MCF 10A (cell line): ENCODE results near the gene SLC13A3. TPM values are rescaled to one million over a fixed set of nuclear protein-coding genes. Genes with fewer than 3 reads are reported as not detected.

ENCODE experiments used
- BruUV-seq: library from RNA; stranded (reverse); fragments of 400-500 nt; replicated peaks from 2 replicates; lab custom pipeline; 2021; lab: Mats Ljungman, UMichigan
- CTCF ChIA-PET: fragments of 300-600 bp; sonication (Branson Sonifier 250); formaldehyde crosslinking; extraction: SDS; loops from one replicate; lab custom pipeline; 2021; ENCODE audit warnings: antibody characterized with exemption, inconsistent platforms; lab: Yijun Ruan, JAX
- POLR2A ChIA-PET: fragments of 300-600, 350-650 bp; sonication (Branson Sonifier 250); formaldehyde crosslinking; extraction: SDS; loops from one replicate; lab custom pipeline; 2020; ENCODE audit warnings: antibody characterized with exemption, inconsistent platforms; lab: Yijun Ruan, JAX
- DNase-seq: peaks from one replicate; pipeline ENCODE4 v3.0.0-alpha.2; 2018; ENCODE audit not compliant: unreplicated experiment
- H3K27ac Mint-ChIP-seq: one replicate; pipeline ENCODE4 v1.8.0; 2022; ENCODE audit warnings: mild to moderate bottlenecking, low read depth, mixed read lengths; ENCODE audit not compliant: unreplicated experiment
- H3K27me3 Mint-ChIP-seq: one replicate; pipeline ENCODE4 v1.8.0; 2022; ENCODE audit warnings: mixed read lengths; ENCODE audit not compliant: insufficient read depth, unreplicated experiment
- H3K36me3 Mint-ChIP-seq: one replicate; pipeline ENCODE4 v1.8.0; 2022; ENCODE audit warnings: mild to moderate bottlenecking, moderate library complexity, mixed read lengths; ENCODE audit not compliant: insufficient read depth, unreplicated experiment
- H3K4me1 Mint-ChIP-seq: one replicate; pipeline ENCODE4 v1.8.0; 2022; ENCODE audit warnings: mixed read lengths; ENCODE audit not compliant: insufficient read depth, unreplicated experiment
- H3K4me3 Mint-ChIP-seq: one replicate; pipeline ENCODE4 v1.8.0; 2022; ENCODE audit warnings: mild to moderate bottlenecking, moderate library complexity, mixed read lengths; ENCODE audit not compliant: unreplicated experiment
- H3K9me3 Mint-ChIP-seq: one replicate; pipeline ENCODE4 v1.8.0; 2022; ENCODE audit warnings: mixed read lengths; ENCODE audit not compliant: unreplicated experiment
- intact Hi-C: fragments of 100-400 bp; cut with micrococcal nuclease; formaldehyde crosslinking; loops from 2 replicates; pipeline ENCODE4 v1.14.1; 2022
- total RNA-seq: library from RNA; stranded (reverse); gene quantifications from 2 replicates; pipeline ENCODE4 v1.2.3, GENCODE V29; 2022
- TF ChIP-seq, protein P1 (sequence below): fragments of 200-600 bp; IDR thresholded peaks from one replicate; pipeline ENCODE4 v1.8.0; 2022; ENCODE audit warnings: antibody characterized with exemption, mild to moderate bottlenecking; ENCODE audit not compliant: unreplicated experiment

SLC13A3 gene
- total RNA-seq, 1 experiment from 2014 or later, result not detected

DNA sequence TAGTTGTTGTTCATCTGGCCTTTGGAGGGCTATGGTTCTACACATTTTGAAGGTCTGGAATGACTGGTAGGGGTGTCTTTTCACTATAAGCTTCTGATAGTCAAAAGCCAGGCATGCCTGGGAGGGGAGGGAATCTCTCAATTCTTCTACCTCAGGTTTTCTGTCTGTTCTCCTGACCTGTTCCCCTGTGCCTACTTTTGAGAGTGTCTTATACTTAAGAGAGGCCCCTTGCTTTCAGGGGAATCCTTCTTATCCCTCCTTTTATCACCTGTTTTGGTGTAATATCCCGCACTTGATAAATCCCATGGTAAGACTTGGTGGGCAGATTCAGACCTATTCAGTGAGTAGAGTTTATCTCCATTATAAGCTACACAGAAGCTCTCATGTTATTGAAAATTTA, 10.4 kb upstream of the SLC13A3 start:
- peaks cover 10% of the 10 kb centered on the region for H3K9me3 Mint-ChIP-seq
- intact Hi-C loops, result no loop called here
- TF ChIP-seq, protein P1, sequence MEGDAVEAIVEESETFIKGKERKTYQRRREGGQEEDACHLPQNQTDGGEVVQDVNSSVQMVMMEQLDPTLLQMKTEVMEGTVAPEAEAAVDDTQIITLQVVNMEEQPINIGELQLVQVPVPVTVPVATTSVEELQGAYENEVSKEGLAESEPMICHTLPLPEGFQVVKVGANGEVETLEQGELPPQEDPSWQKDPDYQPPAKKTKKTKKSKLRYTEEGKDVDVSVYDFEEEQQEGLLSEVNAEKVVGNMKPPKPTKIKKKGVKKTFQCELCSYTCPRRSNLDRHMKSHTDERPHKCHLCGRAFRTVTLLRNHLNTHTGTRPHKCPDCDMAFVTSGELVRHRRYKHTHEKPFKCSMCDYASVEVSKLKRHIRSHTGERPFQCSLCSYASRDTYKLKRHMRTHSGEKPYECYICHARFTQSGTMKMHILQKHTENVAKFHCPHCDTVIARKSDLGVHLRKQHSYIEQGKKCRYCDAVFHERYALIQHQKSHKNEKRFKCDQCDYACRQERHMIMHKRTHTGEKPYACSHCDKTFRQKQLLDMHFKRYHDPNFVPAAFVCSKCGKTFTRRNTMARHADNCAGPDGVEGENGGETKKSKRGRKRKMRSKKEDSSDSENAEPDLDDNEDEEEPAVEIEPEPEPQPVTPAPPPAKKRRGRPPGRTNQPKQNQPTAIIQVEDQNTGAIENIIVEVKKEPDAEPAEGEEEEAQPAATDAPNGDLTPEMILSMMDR, result no peak
- H3K4me3 Mint-ChIP-seq, result no peak overlapping the region
- CTCF ChIA-PET, result no interaction called here
- peaks cover 12% of the 10 kb centered on the region for H3K27me3 Mint-ChIP-seq
- POLR2A ChIA-PET, result interaction anchor here (0.7 kb wide), 1 partner anchor 14 kb away, joined by 3 read pairs; no protein-coding TSS in a partner anchor
- no peak for DNase-seq
- BruUV-seq, result no TSS peak
- no peaks in the 10 kb centered on the region for H3K36me3 Mint-ChIP-seq
- H3K4me1 Mint-ChIP-seq, result no peaks in the 10 kb centered on the region
- no peak overlapping the region for H3K27ac Mint-ChIP-seq

DNA sequence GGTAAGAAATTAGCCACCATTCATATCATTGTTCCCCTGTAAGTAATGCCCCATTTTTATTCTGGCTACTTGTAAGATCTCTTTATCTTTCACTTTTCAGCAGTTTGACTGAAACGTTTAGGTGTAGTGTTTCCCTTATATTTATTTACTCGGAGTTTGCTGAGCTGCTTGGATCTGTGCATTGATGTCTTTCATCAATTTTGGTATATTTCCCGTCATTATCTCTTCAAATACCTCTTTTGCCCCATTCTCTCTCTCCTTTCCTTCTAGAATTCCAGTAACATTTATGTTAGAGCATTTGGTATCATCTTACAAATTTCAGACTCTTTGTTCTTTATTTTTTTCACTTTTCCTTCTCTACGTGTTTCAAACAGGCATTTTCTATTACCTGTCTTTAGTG, 9.2 kb upstream of the SLC13A3 start:
- BruUV-seq, result no TSS peak
- Mint-ChIP-seq H3K9me3 (peaks cover 10% of the 10 kb centered on the region), H3K4me3 (no peak overlapping the region), H3K27ac (no peak overlapping the region), H3K27me3 (peaks cover 12% of the 10 kb centered on the region), H3K4me1 (no peaks in the 10 kb centered on the region), H3K36me3 (no peaks in the 10 kb centered on the region)
- DNase-seq, result no peak
- CTCF ChIA-PET, result interaction anchor here (0.7 kb wide), 1 partner anchor 121 kb away, joined by 4 read pairs; no protein-coding TSS in a partner anchor
- TF ChIP-seq, protein P1, result no peak
- intact Hi-C loops, result no loop called here
- POLR2A ChIA-PET, result no interaction called here

DNA sequence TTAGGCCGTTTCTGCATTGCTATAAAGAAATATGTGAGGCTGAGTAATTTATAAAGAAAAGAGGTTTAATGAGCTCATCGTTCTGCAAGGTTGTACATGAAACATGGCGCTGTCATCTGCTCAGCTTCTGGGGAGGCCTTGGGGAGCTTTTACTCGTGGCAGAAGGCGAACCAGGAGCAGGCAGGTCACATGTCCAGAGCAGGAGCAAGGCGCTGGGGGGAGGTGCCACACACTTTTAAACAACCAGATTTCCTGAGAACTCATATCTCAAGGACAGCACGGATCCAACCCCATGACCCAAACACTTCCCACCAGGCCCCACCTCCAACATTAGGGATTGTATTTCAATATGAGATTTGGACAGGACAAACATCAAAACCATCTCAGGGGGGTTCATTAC, 6.4 kb upstream of the SLC13A3 start:
- peaks cover 12% of the 10 kb centered on the region for H3K27me3 Mint-ChIP-seq
- intact Hi-C loops, result no loop called here
- no peaks in the 10 kb centered on the region for H3K36me3 Mint-ChIP-seq
- no peak for DNase-seq
- H3K27ac Mint-ChIP-seq, result no peak overlapping the region
- no peak overlapping the region for H3K4me3 Mint-ChIP-seq
- TF ChIP-seq, protein P1, result no peak
- ChIA-PET CTCF (interaction anchor here (0.6 to 0.7 kb wide), 3 partner anchors 402 to 1963 kb away, joined by 3 to 5 read pairs (median 3); no protein-coding TSS in a partner anchor), POLR2A (no interaction called here)
- H3K4me1 Mint-ChIP-seq, result no peaks in the 10 kb centered on the region
- peaks cover 10% of the 10 kb centered on the region for H3K9me3 Mint-ChIP-seq
- BruUV-seq, result no TSS peak

DNA sequence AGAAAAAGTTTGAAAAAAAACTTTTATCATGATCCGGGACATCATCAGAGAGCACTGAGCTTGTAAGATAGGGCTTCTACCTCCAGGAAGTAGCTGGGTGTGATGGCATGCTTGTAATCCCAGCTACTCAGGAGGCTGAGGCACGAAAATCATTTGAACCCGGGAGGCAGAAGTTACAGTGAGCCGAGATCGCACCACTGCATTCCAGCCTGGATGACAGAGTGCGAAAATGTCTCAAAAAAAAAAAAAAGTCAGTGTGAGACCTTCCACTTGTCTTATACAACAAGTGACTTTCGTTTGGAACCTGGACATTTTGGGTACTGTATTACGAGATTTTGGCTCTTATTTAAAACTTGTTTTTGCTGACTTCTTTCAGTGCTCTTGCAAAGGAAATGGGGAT, 5.9 kb upstream of the SLC13A3 start:
- ChIA-PET CTCF (interaction anchor here (0.6 to 0.7 kb wide), 2 partner anchors 403 to 1963 kb away, joined by 3 to 5 read pairs; no protein-coding TSS in a partner anchor), POLR2A (no interaction called here)
- Mint-ChIP-seq H3K36me3 (no peaks in the 10 kb centered on the region), H3K27me3 (peaks cover 12% of the 10 kb centered on the region), H3K4me1 (no peaks in the 10 kb centered on the region), H3K4me3 (no peak overlapping the region), H3K27ac (no peak overlapping the region), H3K9me3 (peaks cover 10% of the 10 kb centered on the region)
- TF ChIP-seq, protein P1, result no peak
- intact Hi-C loops, result no loop called here
- no peak for DNase-seq
- no TSS peak for BruUV-seq
